ENCODE measurements around the gene PLAGL2. TPM values are rescaled to one million over a fixed set of nuclear protein-coding genes. Genes with fewer than 3 reads are reported as not detected.

The PLAGL2 gene
- total RNA-seq, 1 donor from 2014 or later: 59.3 TPM

GRCh38 chr20:32238483-32239425 lies 31.2 kb upstream of the PLAGL2 start:
- Mint-ChIP-seq H3K9me3 (ENCODE audit: low read depth) (no peaks in the 10 kb centered on the region), H3K36me3 (ENCODE audit: insufficient read depth) (peaks cover 12% of the 10 kb centered on the region), H3K4me1 (ENCODE audit: low read depth) (peaks cover 15% of the 10 kb centered on the region), H3K4me3 (ENCODE audit: low read depth) (no peak overlapping the region), H3K27me3 (no peaks in the 10 kb centered on the region), H3K27ac (peak overlapping the region; percentile 57)
- no peak for DNase-seq (ENCODE audit: low spot score, unreplicated experiment)
- no peak for TF ChIP-seq CTCF (IDR thresholded peaks at IDR 0.05; ENCODE audit: unreplicated experiment)

- Mint-ChIP-seq H3K27me3 (no peaks in the 10 kb centered on the region), H3K4me3 (ENCODE audit: low read depth) (no peak overlapping the region), H3K36me3 (ENCODE audit: insufficient read depth) (peaks cover 19% of the 10 kb centered on the region), H3K4me1 (ENCODE audit: low read depth) (peaks cover 15% of the 10 kb centered on the region), H3K27ac (no peak overlapping the region), H3K9me3 (ENCODE audit: low read depth) (no peaks in the 10 kb centered on the region)
- no peak for DNase-seq (ENCODE audit: low spot score, unreplicated experiment)
- no peak for TF ChIP-seq CTCF (IDR thresholded peaks at IDR 0.05; ENCODE audit: unreplicated experiment)
Measured at GRCh38 chr20:32237419-32237818, 29.9 kb upstream of the PLAGL2 start.

- DNase-seq (ENCODE audit: low spot score, unreplicated experiment): no peak
- H3K27ac Mint-ChIP-seq: no peak overlapping the region
- peaks cover 15% of the 10 kb centered on the region for H3K4me1 Mint-ChIP-seq (ENCODE audit: low read depth)
- H3K9me3 Mint-ChIP-seq (ENCODE audit: low read depth): no peaks in the 10 kb centered on the region
- H3K27me3 Mint-ChIP-seq: no peaks in the 10 kb centered on the region
- no peak overlapping the region for H3K4me3 Mint-ChIP-seq (ENCODE audit: low read depth)
- peaks cover 21% of the 10 kb centered on the region for H3K36me3 Mint-ChIP-seq (ENCODE audit: insufficient read depth)
- no peak for TF ChIP-seq CTCF (IDR thresholded peaks at IDR 0.05; ENCODE audit: unreplicated experiment)
Measured at GRCh38 chr20:32236819-32237218, 29.3 kb upstream of the PLAGL2 start.

GRCh38 chr20:32236048-32236533 lies 28.5 kb upstream of the PLAGL2 start:
- Mint-ChIP-seq H3K36me3 (ENCODE audit: insufficient read depth) (peaks cover 28% of the 10 kb centered on the region), H3K4me1 (ENCODE audit: low read depth) (peaks cover 15% of the 10 kb centered on the region), H3K9me3 (ENCODE audit: low read depth) (no peaks in the 10 kb centered on the region), H3K4me3 (ENCODE audit: low read depth) (no peak overlapping the region), H3K27ac (no peak overlapping the region), H3K27me3 (no peaks in the 10 kb centered on the region)
- no peak for DNase-seq (ENCODE audit: low spot score, unreplicated experiment)
- no peak for TF ChIP-seq CTCF (IDR thresholded peaks at IDR 0.05; ENCODE audit: unreplicated experiment)

GRCh38 chr20:32235331-32236047 lies 27.9 kb upstream of the PLAGL2 start:
- H3K9me3 Mint-ChIP-seq (ENCODE audit: low read depth): no peaks in the 10 kb centered on the region
- H3K36me3 Mint-ChIP-seq (ENCODE audit: insufficient read depth): peaks cover 34% of the 10 kb centered on the region
- peaks cover 12% of the 10 kb centered on the region for H3K4me1 Mint-ChIP-seq (ENCODE audit: low read depth)
- peak overlapping the region; percentile 46 for H3K27ac Mint-ChIP-seq
- H3K27me3 Mint-ChIP-seq: no peaks in the 10 kb centered on the region
- DNase-seq (ENCODE audit: low spot score, unreplicated experiment): no peak
- TF ChIP-seq CTCF (IDR thresholded peaks at IDR 0.05; ENCODE audit: unreplicated experiment): no peak
- H3K4me3 Mint-ChIP-seq (ENCODE audit: low read depth): no peak overlapping the region

All from progenitor cell of endocrine pancreas (in vitro differentiated cells).